Adrenal gland (tissue), 5 donors: ENCODE results near the gene LDB3.

Experiments used
- POLR2A ChIP-seq, 2 donors: fragments of 450-650 bp; IDR thresholded peaks; one replicate each; pipeline ENCODE4 v1.6.1; 2017; ENCODE audit warnings: antibody characterized with exemption in 2 of 2, mild to moderate bottlenecking in 2 of 2, moderate library complexity in 1 of 2
- TF ChIP-seq, protein P1 (sequence below), 6 experiments: fragments of 450-650 bp in 4 of 6; fragments of 200-600 bp in 2 of 6; sonication (generic) in 1 of 6; IDR thresholded peaks; 1 replicate in 5 of 6; 2 replicates in 1 of 6; pipeline versions ENCODE4 v1.5.1 to v1.8.0; 2016 to 2021; ENCODE audit warnings: antibody characterized with exemption in 6 of 6, mild to moderate bottlenecking in 2 of 6, moderate library complexity in 1 of 6
- donor health status: DM: no; HTN: no; CAD: no.

- TF ChIP-seq, protein P1, sequence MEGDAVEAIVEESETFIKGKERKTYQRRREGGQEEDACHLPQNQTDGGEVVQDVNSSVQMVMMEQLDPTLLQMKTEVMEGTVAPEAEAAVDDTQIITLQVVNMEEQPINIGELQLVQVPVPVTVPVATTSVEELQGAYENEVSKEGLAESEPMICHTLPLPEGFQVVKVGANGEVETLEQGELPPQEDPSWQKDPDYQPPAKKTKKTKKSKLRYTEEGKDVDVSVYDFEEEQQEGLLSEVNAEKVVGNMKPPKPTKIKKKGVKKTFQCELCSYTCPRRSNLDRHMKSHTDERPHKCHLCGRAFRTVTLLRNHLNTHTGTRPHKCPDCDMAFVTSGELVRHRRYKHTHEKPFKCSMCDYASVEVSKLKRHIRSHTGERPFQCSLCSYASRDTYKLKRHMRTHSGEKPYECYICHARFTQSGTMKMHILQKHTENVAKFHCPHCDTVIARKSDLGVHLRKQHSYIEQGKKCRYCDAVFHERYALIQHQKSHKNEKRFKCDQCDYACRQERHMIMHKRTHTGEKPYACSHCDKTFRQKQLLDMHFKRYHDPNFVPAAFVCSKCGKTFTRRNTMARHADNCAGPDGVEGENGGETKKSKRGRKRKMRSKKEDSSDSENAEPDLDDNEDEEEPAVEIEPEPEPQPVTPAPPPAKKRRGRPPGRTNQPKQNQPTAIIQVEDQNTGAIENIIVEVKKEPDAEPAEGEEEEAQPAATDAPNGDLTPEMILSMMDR (IDR thresholded peaks at IDR 0.05), result peak in 3 of 6 experiments; percentile 44 to 48 (median 47)
- TF ChIP-seq POLR2A (IDR thresholded peaks at IDR 0.05), result no peak
Observed at GRCh38 chr10:86684331-86685097, 16.2 kb downstream of the LDB3 start.
